ENCODE data around the gene HDAC4.

DNA sequence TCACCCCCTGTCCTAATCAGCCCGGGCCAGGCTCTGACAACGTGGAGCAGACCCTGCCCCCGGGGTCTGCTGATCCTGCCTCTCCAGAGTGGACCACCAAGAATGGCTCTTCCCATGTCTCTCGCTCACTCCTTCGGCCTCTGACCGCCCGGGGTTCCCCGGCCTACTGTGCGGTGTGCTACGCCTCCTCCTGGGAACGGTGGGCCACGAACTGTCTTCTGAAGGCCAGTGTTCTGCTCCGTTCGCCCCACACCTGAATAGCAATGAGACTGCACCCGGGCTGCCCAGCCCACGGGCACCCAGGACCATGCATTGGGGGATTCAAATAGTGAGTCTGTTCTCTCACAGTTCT is 363.3 kb downstream of the HDAC4 start:
- TF ChIP-seq CTCF (IDR thresholded peaks at IDR 0.05 in 2 of 3, conservative IDR thresholded peaks at IDR 0.05 in 1 of 3; ENCODE audit: borderline replicate concordance in 1 of 3, insufficient read depth in 1 of 3, low read depth in 2 of 3, low read length in 2 of 3) (no peak), POLR2A (IDR thresholded peaks at IDR 0.05; ENCODE audit: borderline replicate concordance, extremely low read depth, insufficient read depth, insufficient read length) (no peak), EZH2phosphoT487 (IDR thresholded peaks at IDR 0.05; ENCODE audit: borderline replicate concordance) (no peak), POLR2AphosphoS5 (IDR thresholded peaks at IDR 0.05; ENCODE audit: low read depth, low read length) (no peak), CEBPB (IDR thresholded peaks at IDR 0.05; ENCODE audit: low read depth) (no peak), SP1 (IDR thresholded peaks at IDR 0.05; ENCODE audit: low read depth) (no peak), SIN3A (IDR thresholded peaks at IDR 0.05; ENCODE audit: low read depth) (no peak)
